Activated CD8-positive, alpha-beta memory T cell treated with anti-CD3 and anti-CD28 coated beads for 1 hour (primary cell): ENCODE measurements around the gene GAPDHS.

Experiments used
- DNase-seq, 2 donors: peaks; one replicate each; pipeline ENCODE4 v3.0.0-alpha.2; 2020; ENCODE audit warnings: low read depth in 1 of 2; ENCODE audit errors: extremely low read depth in 1 of 2

Gene GAPDHS

GRCh38 chr19:35582760-35583159 is 49.5 kb downstream of the GAPDHS start:
- DNase-seq: no peak

- no peak for DNase-seq
Measured at GRCh38 chr19:35585848-35586247, 52.6 kb downstream of the GAPDHS start, which contains the start of gene PMIS2. Gene PMIS2, plus strand, starts transcription at chr19:35586173. Its CDS starts 87 bp downstream, at chr19:35586260.

- no peak for DNase-seq
Measured at GRCh38 chr19:35587321-35587720, 54.1 kb downstream of the GAPDHS start.

GRCh38 chr19:35590875-35591274 is 57.6 kb downstream of the GAPDHS start:
- DNase-seq: no peak

- no peak for DNase-seq
Measured at GRCh38 chr19:35592226-35592625, 59.0 kb downstream of the GAPDHS start.
